NT2/D1 (cell line): ENCODE results near the gene BOD1L1.

ENCODE experiments used
- DNase-seq: peaks from one replicate; pipeline ENCODE4 v3.0.0-alpha.2; 2011; ENCODE audit warnings: low read depth, low spot score
- H3K27me3 ChIP-seq: 2 replicates; pipeline ENCODE4 v1.6.0; 2011; ENCODE audit warnings: mild to moderate bottlenecking; ENCODE audit not compliant: insufficient read length, insufficient read depth
- H3K36me3 ChIP-seq: 2 replicates; pipeline ENCODE4 v1.6.1; 2011; ENCODE audit warnings: mild to moderate bottlenecking, low read length, mixed read lengths; ENCODE audit not compliant: insufficient read depth, insufficient read length
- H3K4me1 ChIP-seq: 2 replicates; pipeline ENCODE4 v1.5.1; 2011; ENCODE audit not compliant: insufficient read depth, insufficient read length
- H3K4me3 ChIP-seq: 2 replicates; pipeline ENCODE4 v1.5.1; 2011; ENCODE audit warnings: low read depth; ENCODE audit not compliant: insufficient read length
- H3K9ac ChIP-seq: 2 replicates; pipeline ENCODE4 v1.6.0; 2011; ENCODE audit warnings: low read depth; ENCODE audit not compliant: insufficient read length
- H3K9me3 ChIP-seq: 2 replicates; pipeline ENCODE4 v1.5.1; 2011; ENCODE audit warnings: mild to moderate bottlenecking, low read length; ENCODE audit not compliant: insufficient read depth
- SUZ12 ChIP-seq: IDR thresholded peaks from 2 replicates; pipeline ENCODE4 v1.6.1; 2011; ENCODE audit not compliant: insufficient read length, insufficient read depth; ENCODE audit errors: extremely low read depth
- YY1 ChIP-seq: IDR thresholded peaks from 2 replicates; pipeline ENCODE4 v1.6.1; 2011; ENCODE audit not compliant: insufficient read length, insufficient read depth
- ZNF274 ChIP-seq: IDR thresholded peaks from 2 replicates; pipeline ENCODE4 v1.6.1; 2011; ENCODE audit warnings: mild to moderate bottlenecking, low read depth, low read length

Gene BOD1L1

GRCh38 chr4:13537011-13537831, 90.3 kb downstream of the BOD1L1 start:
- Histone ChIP-seq H3K4me1 (peaks cover 21% of the 10 kb centered on the region), H3K4me3 (no peak overlapping the region)
- no peak for DNase-seq

GRCh38 chr4:13536607-13537006, 90.9 kb downstream of the BOD1L1 start:
- Histone ChIP-seq H3K27me3 (no peaks in the 10 kb centered on the region), H3K9ac (no peak overlapping the region), H3K9me3 (peaks cover 13% of the 10 kb centered on the region; the same call in 1 of the 2 replicates), H3K36me3 (peaks cover 22% of the 10 kb centered on the region), H3K4me1 (peaks cover 15% of the 10 kb centered on the region), H3K4me3 (no peak overlapping the region)
- no peak for TF ChIP-seq YY1
- no peak for TF ChIP-seq SUZ12
- no peak for TF ChIP-seq ZNF274
- DNase-seq = no peak

More at GRCh38 chr4:13537011-13537831, 90.3 kb downstream of the BOD1L1 start:
- no peaks in the 10 kb centered on the region for H3K27me3 ChIP-seq
- TF ChIP-seq ZNF274 (no peak), YY1 (no peak), SUZ12 (no peak)
- H3K9me3 ChIP-seq = peaks cover 13% of the 10 kb centered on the region; the same call in 1 of the 2 replicates
- peaks cover 28% of the 10 kb centered on the region for H3K36me3 ChIP-seq
- no peak overlapping the region for H3K9ac ChIP-seq

GRCh38 chr4:13535708-13536361, 91.7 kb downstream of the BOD1L1 start:
- TF ChIP-seq YY1 (no peak), ZNF274 (no peak), SUZ12 (no peak)
- H3K27me3 ChIP-seq = no peaks in the 10 kb centered on the region
- peaks cover 14% of the 10 kb centered on the region for H3K36me3 ChIP-seq
- peaks cover 13% of the 10 kb centered on the region; the same call in 1 of the 2 replicates for H3K9me3 ChIP-seq
- no peak for DNase-seq
- no peak overlapping the region for H3K4me3 ChIP-seq
- peak overlapping the region; percentile 36 for H3K9ac ChIP-seq
- peaks cover 15% of the 10 kb centered on the region for H3K4me1 ChIP-seq

GRCh38 chr4:13535118-13535517, 92.4 kb downstream of the BOD1L1 start:
- H3K9me3 ChIP-seq = peaks cover 13% of the 10 kb centered on the region; the same call in 1 of the 2 replicates
- H3K36me3 ChIP-seq = peaks cover 7% of the 10 kb centered on the region
- H3K27me3 ChIP-seq = no peaks in the 10 kb centered on the region
- no peak overlapping the region for H3K4me3 ChIP-seq
- TF ChIP-seq SUZ12 = no peak
- TF ChIP-seq ZNF274 = no peak
- no peak for TF ChIP-seq YY1
- no peak for DNase-seq
- H3K9ac ChIP-seq = no peak overlapping the region
- H3K4me1 ChIP-seq = peaks cover 15% of the 10 kb centered on the region

DNA sequence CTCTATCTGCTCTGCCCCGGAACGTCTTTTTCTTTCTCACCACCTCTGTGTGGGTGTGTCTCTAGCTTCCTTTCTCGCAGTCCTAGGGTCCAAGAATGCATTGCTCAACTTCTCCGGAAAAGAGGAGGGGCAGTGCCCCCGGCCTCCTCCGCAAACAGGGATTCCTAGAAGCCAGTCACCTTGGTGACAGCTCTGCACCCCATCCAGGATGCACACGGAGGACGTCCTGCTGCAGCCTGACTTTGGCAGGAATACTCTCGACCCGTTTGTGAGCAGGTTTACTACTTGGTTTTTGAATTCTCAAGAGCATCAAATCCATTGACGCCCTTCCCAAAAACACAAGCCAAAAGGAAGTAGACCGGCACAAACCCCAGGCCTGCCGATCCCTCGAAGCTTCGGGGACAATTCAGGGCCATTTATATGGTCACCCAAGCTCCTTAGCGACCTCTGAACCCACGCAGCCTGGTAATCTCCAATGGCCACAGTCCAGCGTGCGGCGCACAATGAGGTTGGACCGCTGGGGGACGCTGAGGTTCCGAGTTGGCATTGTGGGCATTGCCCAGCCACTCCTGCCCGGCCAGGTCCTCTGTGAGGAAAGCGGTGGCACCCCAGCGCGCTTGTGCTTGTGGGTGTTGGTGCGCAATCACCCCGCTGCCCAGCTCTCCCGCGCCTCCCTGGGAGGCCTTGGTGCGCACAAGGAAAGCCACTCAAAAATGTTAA, 93.0 kb downstream of the BOD1L1 start:
- TF ChIP-seq YY1 = no peak
- no peak for TF ChIP-seq SUZ12
- TF ChIP-seq ZNF274 = no peak
- Histone ChIP-seq H3K36me3 (peaks cover 1% of the 10 kb centered on the region), H3K4me1 (peaks cover 15% of the 10 kb centered on the region), H3K9ac (no peak overlapping the region), H3K4me3 (no peak overlapping the region), H3K9me3 (peaks cover 9% of the 10 kb centered on the region; the same call in 1 of the 2 replicates), H3K27me3 (no peaks in the 10 kb centered on the region)
- DNase-seq = no peak

GRCh38 chr4:13533670-13534343, 93.7 kb downstream of the BOD1L1 start:
- no peak for DNase-seq
- Histone ChIP-seq H3K4me3 (no peak overlapping the region), H3K9me3 (peaks cover 6% of the 10 kb centered on the region; the same call in 1 of the 2 replicates), H3K4me1 (peaks cover 15% of the 10 kb centered on the region), H3K27me3 (no peaks in the 10 kb centered on the region), H3K36me3 (no peaks in the 10 kb centered on the region), H3K9ac (peak overlapping the region; percentile 4)
- TF ChIP-seq ZNF274 (no peak), YY1 (no peak), SUZ12 (no peak)
